GM23338 (cell line): ENCODE data around the gene AP1B1. TPM values are rescaled to one million over a fixed set of nuclear protein-coding genes. Genes with fewer than 3 reads are reported as not detected.

Experiments used
- ATAC-seq: fragments of 200-7000 bp; cut with Tn5 transposase; 3 replicates; pipeline ENCODE4 v1.9.1; 2020
- DNase-seq: peaks from one replicate; pipeline ENCODE4 v3.0.0-alpha.2; 2015; ENCODE audit warnings: low spot score
- H2AFZ ChIP-seq: fragments of 200-600 bp; sonication (generic); 2 replicates; pipeline ENCODE4 v1.8.0; 2016; ENCODE audit warnings: antibody characterized with exemption, mild to moderate bottlenecking, moderate library complexity
- H3F3A ChIP-seq: fragments of 200-600 bp; sonication (generic); replicated peaks from 2 replicates; pipeline ENCODE4 v1.8.0; 2017; ENCODE audit warnings: antibody characterized with exemption, mixed run types, low read depth
- H3K27ac ChIP-seq: fragments of 200-600 bp; sonication (generic); 2 replicates; pipeline ENCODE4 v1.6.1; 2016; ENCODE audit warnings: low read depth
- H3K27me3 ChIP-seq: fragments of 200-600 bp; sonication (generic); 2 replicates; pipeline ENCODE4 v1.8.0; 2016; ENCODE audit warnings: mild to moderate bottlenecking, mixed run types, moderate library complexity; ENCODE audit not compliant: insufficient read depth
- H3K36me3 ChIP-seq: fragments of 200-600 bp; sonication (generic); 2 replicates; pipeline ENCODE4 v1.8.0; 2016; ENCODE audit warnings: mild to moderate bottlenecking; ENCODE audit not compliant: insufficient read depth
- H3K4me1 ChIP-seq: fragments of 200-600 bp; sonication (generic); 2 replicates; pipeline ENCODE4 v1.8.0; 2016; ENCODE audit warnings: mild to moderate bottlenecking, moderate library complexity; ENCODE audit not compliant: insufficient read depth
- H3K4me2 ChIP-seq: fragments of 200-600 bp; sonication (generic); 2 replicates; pipeline ENCODE4 v1.7.1; 2017; ENCODE audit warnings: mixed run types
- H3K4me3 ChIP-seq: fragments of 200-600 bp; sonication (generic); 2 replicates; pipeline ENCODE4 v1.6.1; 2016; ENCODE audit warnings: mixed run types
- H3K79me2 ChIP-seq: fragments of 200-600 bp; sonication (generic); replicated peaks from 2 replicates; pipeline ENCODE4 v1.8.0; 2017; ENCODE audit warnings: mild to moderate bottlenecking; ENCODE audit not compliant: insufficient read depth
- H3K9me2 ChIP-seq: fragments of 200-600 bp; sonication (generic); 2 replicates; pipeline ENCODE4 v1.8.0; 2017; ENCODE audit not compliant: insufficient read depth
- H4K20me1 ChIP-seq: fragments of 200-600 bp; sonication (generic); replicated peaks from 2 replicates; pipeline ENCODE4 v1.8.0; 2017; ENCODE audit warnings: mild to moderate bottlenecking; ENCODE audit not compliant: insufficient read depth
- H3K27ac Mint-ChIP-seq: 2 replicates; pipeline ENCODE4 v1.8.0; 2020; ENCODE audit warnings: inconsistent platforms, mild to moderate bottlenecking, moderate library complexity, mixed read lengths
- H3K27me3 Mint-ChIP-seq: 3 replicates; pipeline ENCODE4 v1.8.0; 2022; ENCODE audit warnings: low read depth, mild to moderate bottlenecking, moderate library complexity, mixed read lengths, inconsistent platforms; ENCODE audit not compliant: insufficient read depth, poor library complexity
- H3K36me3 Mint-ChIP-seq: 3 replicates; pipeline ENCODE4 v1.8.0; 2021; ENCODE audit warnings: low read depth, mild to moderate bottlenecking, inconsistent platforms, moderate library complexity, mixed read lengths
- H3K4me1 Mint-ChIP-seq: 3 replicates; pipeline ENCODE4 v1.8.0; 2020; ENCODE audit warnings: mild to moderate bottlenecking, inconsistent platforms, mixed read lengths
- H3K4me3 Mint-ChIP-seq: 3 replicates; pipeline ENCODE4 v1.8.0; 2021; ENCODE audit warnings: moderate library complexity, mild to moderate bottlenecking, inconsistent platforms, mixed read lengths
- H3K9me3 Mint-ChIP-seq: 3 replicates; pipeline ENCODE4 v1.8.0; 2020; ENCODE audit warnings: moderate library complexity, mild to moderate bottlenecking, inconsistent platforms, mixed read lengths
- CREB1 ChIP-seq: fragments of 250-450 bp; sonication (Bioruptor Pico); IDR thresholded peaks from 2 replicates; pipeline ENCODE4 v1.5.0; 2020; ENCODE audit warnings: low read depth, mild to moderate bottlenecking, moderate library complexity
- CTCF ChIP-seq, 2 experiments: fragments of 200-600 bp in 1 of 2; sonication (generic) in 1 of 2; conservative IDR thresholded peaks; 2 replicates each; pipeline versions ENCODE4 v1.5.1 to v1.6.1; 2016 to 2017; ENCODE audit warnings: antibody characterized with exemption in 2 of 2, low read depth in 2 of 2, mild to moderate bottlenecking in 2 of 2, moderate library complexity in 1 of 2
- ETS1 ChIP-seq: IDR thresholded peaks from 2 replicates; pipeline ENCODE4 v1.6.1; 2016; ENCODE audit warnings: antibody characterized with exemption
- EZH2 ChIP-seq: fragments of 200-600 bp; sonication (generic); IDR thresholded peaks from one replicate; pipeline ENCODE4 v1.8.0; 2017; ENCODE audit warnings: antibody characterized with exemption, mild to moderate bottlenecking, low read depth; ENCODE audit not compliant: unreplicated experiment
- EZH2phosphoT487 ChIP-seq: fragments of 200-600 bp; sonication (generic); IDR thresholded peaks from one replicate; pipeline ENCODE4 v1.8.1; 2018; ENCODE audit warnings: antibody characterized with exemption; ENCODE audit not compliant: unreplicated experiment
- JUNB ChIP-seq: IDR thresholded peaks from one replicate; pipeline ENCODE4 v1.6.1; 2016; ENCODE audit warnings: antibody characterized with exemption; ENCODE audit not compliant: unreplicated experiment
- NANOG ChIP-seq: IDR thresholded peaks from 2 replicates; pipeline ENCODE4 v1.6.1; 2016; ENCODE audit warnings: antibody characterized with exemption, borderline replicate concordance
- POLR2AphosphoS5 ChIP-seq: IDR thresholded peaks from 2 replicates; pipeline ENCODE4 v1.6.1; 2016; ENCODE audit warnings: antibody characterized with exemption, low read depth
- REST ChIP-seq: IDR thresholded peaks from one replicate; pipeline ENCODE4 v1.6.1; 2018; ENCODE audit warnings: antibody characterized with exemption; ENCODE audit not compliant: unreplicated experiment
- STAT1 ChIP-seq: IDR thresholded peaks from one replicate; pipeline ENCODE4 v1.6.1; 2016; ENCODE audit warnings: antibody characterized with exemption; ENCODE audit not compliant: unreplicated experiment
- ZNF114 ChIP-seq: fragments of 250-450 bp; sonication (Bioruptor Pico); IDR thresholded peaks from 2 replicates; pipeline ENCODE4 v1.5.0; 2020; ENCODE audit warnings: mild to moderate bottlenecking, moderate library complexity
- ZNF331 ChIP-seq: fragments of 250-450 bp; sonication (Bioruptor Pico); IDR thresholded peaks from 2 replicates; pipeline ENCODE4 v1.5.0; 2020; ENCODE audit warnings: low read depth, mild to moderate bottlenecking, moderate library complexity
- polyA plus RNA-seq: library from polyadenylated mRNA; unstranded; fragments of >200 nt; fragmentation: Nextera tagmentation; extraction: Ambion mirVana; gene quantifications from 2 replicates; pipeline ENCODE4 v1.2.1, GENCODE V29; 2016
- total RNA-seq: library from RNA; depleted of rRNA; stranded (reverse); fragments of >200 nt; shearing (Covaris generic); gene quantifications from 2 replicates; pipeline ENCODE4 v1.2.3, GENCODE V29; 2014
- TF ChIP-seq, protein P1 (sequence below): fragments of 250-450 bp; sonication (Bioruptor Pico); IDR thresholded peaks from 2 replicates; pipeline ENCODE4 v1.5.0; 2020; ENCODE audit warnings: mild to moderate bottlenecking, moderate library complexity

AP1B1 gene
- total and polyA plus RNA-seq, 2 experiments from 2014 or later, result 19.5 to 74.4 TPM

DNA sequence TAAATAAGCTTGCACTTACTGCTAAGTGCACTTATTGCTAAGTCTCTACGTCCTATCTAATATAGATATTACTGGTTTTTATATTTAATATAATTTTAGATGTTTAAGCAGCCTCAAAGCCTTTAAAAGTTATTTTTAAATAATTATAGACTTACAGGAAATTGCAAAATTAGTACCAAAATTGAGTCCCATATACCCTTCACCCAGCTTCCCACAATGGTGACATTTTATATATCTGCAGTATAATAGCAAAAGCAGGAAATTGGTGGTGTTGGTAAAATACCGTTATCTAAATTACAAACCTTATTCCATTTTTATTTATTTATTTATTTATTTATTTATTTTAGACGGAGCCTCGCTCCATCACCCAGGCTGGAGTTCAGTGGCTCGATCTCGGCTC is 1.9 kb upstream of the AP1B1 start:
- Histone ChIP-seq H2AFZ (no peak overlapping the region), H3K9me2 (no peaks in the 10 kb centered on the region), H3K4me1 (peaks cover 5% of the 10 kb centered on the region), H3K79me2 (peaks cover 20% of the 10 kb centered on the region), H3K36me3 (no peaks in the 10 kb centered on the region), H3K27ac (no peak overlapping the region), H4K20me1 (peaks cover 13% of the 10 kb centered on the region), H3K4me2 (no peak overlapping the region), H3K27me3 (no peaks in the 10 kb centered on the region), H3K4me3 (no peak overlapping the region), H3F3A (0 out of 2 replicates have a peak, but pooled peaks cover 3% of the 10 kb centered on the region)
- no peak overlapping the region for H3K4me3 Mint-ChIP-seq
- H3K27me3 Mint-ChIP-seq, result peaks cover 6% of the 10 kb centered on the region
- no peak for ATAC-seq
- TF ChIP-seq EZH2 (no peak), POLR2AphosphoS5 (no peak), NANOG (no peak), ZNF331 (no peak), CTCF (conservative IDR thresholded peaks at IDR 0.05; ENCODE audit: low read depth in 2 of 2) (no peak), STAT1 (no peak), ETS1 (no peak), EZH2phosphoT487 (no peak), CREB1 (CRISPR knock-in tag) (no peak), JUNB (no peak), ZNF114 (CRISPR knock-in tag) (no peak), REST (no peak)
- TF ChIP-seq, protein P1, sequence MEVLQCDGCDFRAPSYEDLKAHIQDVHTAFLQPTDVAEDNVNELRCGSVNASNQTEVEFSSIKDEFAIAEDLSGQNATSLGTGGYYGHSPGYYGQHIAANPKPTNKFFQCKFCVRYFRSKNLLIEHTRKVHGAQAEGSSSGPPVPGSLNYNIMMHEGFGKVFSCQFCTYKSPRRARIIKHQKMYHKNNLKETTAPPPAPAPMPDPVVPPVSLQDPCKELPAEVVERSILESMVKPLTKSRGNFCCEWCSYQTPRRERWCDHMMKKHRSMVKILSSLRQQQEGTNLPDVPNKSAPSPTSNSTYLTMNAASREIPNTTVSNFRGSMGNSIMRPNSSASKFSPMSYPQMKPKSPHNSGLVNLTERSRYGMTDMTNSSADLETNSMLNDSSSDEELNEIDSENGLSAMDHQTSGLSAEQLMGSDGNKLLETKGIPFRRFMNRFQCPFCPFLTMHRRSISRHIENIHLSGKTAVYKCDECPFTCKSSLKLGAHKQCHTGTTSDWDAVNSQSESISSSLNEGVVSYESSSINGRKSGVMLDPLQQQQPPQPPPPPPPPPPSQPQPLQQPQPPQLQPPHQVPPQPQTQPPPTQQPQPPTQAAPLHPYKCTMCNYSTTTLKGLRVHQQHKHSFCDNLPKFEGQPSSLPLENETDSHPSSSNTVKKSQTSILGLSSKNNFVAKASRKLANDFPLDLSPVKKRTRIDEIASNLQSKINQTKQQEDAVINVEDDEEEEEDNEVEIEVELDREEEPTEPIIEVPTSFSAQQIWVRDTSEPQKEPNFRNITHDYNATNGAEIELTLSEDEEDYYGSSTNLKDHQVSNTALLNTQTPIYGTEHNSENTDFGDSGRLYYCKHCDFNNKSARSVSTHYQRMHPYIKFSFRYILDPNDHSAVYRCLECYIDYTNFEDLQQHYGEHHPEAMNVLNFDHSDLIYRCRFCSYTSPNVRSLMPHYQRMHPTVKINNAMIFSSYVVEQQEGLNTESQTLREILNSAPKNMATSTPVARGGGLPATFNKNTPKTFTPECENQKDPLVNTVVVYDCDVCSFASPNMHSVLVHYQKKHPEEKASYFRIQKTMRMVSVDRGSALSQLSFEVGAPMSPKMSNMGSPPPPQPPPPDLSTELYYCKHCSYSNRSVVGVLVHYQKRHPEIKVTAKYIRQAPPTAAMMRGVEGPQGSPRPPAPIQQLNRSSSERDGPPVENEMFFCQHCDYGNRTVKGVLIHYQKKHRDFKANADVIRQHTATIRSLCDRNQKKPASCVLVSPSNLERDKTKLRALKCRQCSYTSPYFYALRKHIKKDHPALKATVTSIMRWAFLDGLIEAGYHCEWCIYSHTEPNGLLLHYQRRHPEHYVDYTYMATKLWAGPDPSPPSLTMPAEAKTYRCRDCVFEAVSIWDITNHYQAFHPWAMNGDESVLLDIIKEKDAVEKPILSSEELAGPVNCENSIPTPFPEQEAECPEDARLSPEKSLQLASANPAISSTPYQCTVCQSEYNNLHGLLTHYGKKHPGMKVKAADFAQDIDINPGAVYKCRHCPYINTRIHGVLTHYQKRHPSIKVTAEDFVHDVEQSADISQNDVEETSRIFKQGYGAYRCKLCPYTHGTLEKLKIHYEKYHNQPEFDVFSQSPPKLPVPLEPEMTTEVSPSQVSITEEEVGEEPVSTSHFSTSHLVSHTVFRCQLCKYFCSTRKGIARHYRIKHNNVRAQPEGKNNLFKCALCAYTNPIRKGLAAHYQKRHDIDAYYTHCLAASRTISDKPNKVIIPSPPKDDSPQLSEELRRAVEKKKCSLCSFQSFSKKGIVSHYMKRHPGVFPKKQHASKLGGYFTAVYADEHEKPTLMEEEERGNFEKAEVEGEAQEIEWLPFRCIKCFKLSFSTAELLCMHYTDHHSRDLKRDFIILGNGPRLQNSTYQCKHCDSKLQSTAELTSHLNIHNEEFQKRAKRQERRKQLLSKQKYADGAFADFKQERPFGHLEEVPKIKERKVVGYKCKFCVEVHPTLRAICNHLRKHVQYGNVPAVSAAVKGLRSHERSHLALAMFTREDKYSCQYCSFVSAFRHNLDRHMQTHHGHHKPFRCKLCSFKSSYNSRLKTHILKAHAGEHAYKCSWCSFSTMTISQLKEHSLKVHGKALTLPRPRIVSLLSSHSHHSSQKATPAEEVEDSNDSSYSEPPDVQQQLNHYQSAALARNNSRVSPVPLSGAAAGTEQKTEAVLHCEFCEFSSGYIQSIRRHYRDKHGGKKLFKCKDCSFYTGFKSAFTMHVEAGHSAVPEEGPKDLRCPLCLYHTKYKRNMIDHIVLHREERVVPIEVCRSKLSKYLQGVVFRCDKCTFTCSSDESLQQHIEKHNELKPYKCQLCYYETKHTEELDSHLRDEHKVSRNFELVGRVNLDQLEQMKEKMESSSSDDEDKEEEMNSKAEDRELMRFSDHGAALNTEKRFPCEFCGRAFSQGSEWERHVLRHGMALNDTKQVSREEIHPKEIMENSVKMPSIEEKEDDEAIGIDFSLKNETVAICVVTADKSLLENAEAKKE (CRISPR knock-in tag), result no peak
- no peak for DNase-seq
- H3K9me3 Mint-ChIP-seq, result no peaks in the 10 kb centered on the region
- no peaks in the 10 kb centered on the region; the same call in 2 of the 3 replicates for H3K36me3 Mint-ChIP-seq
- no peak overlapping the region for H3K27ac Mint-ChIP-seq
- H3K4me1 Mint-ChIP-seq, result peaks cover 16% of the 10 kb centered on the region
